Kidney (tissue), 14 donors: ENCODE results near the gene MBD4. TPM values are rescaled to one million over a fixed set of nuclear protein-coding genes. Genes with fewer than 3 reads are reported as not detected.
A peak's percentile ranks its signal among the peaks of the same experiment; 100 is the strongest.
"Not testable (repeated sequence)": the region's sequence is repeated elsewhere in the genome, so short reads cannot be mapped to it uniquely, and the experiment has no call there.

ENCODE experiments used
- DNase-seq, 5 donors: peaks; one replicate each; pipeline ENCODE4 v3.0.0-alpha.2; 2013 to 2020
- FAIRE-seq: peaks from 2 replicates; lab custom pipeline; 2012; peaks lifted over from hg19 to GRCh38; lab: Jason Lieb, UNC
- H3K27ac ChIP-seq, 2 donors: one replicate each; pipeline ENCODE4 v1.7.0; 2013; ENCODE audit warnings: low read depth in 2 of 2, low read length in 2 of 2, inconsistent platforms in 1 of 2
- H3K27me3 ChIP-seq: one replicate; pipeline ENCODE4 v1.7.1; 2013; ENCODE audit warnings: low read length, inconsistent platforms; ENCODE audit not compliant: control insufficient read depth, insufficient read depth
- H3K36me3 ChIP-seq, 3 donors: one replicate each; pipeline versions ENCODE4 v1.7.0 to v1.7.1; 2013; ENCODE audit warnings: low read length in 3 of 3, control low read depth in 1 of 3, inconsistent platforms in 1 of 3; ENCODE audit not compliant: insufficient read depth in 3 of 3, control insufficient read depth in 2 of 3
- H3K4me1 ChIP-seq, 3 donors: one replicate each; pipeline versions ENCODE4 v1.7.0 to v1.7.1; 2013; ENCODE audit warnings: low read length in 3 of 3, inconsistent platforms in 1 of 3, low read depth in 1 of 3; ENCODE audit not compliant: control insufficient read depth in 2 of 3, insufficient read depth in 2 of 3
- H3K4me3 ChIP-seq, 3 donors: one replicate each; pipeline versions ENCODE4 v1.7.0 to v1.8.1; 2013; ENCODE audit warnings: low read length in 3 of 3, control low read depth in 1 of 3, inconsistent platforms in 1 of 3
- H3K9ac ChIP-seq, 3 donors: one replicate each; pipeline versions ENCODE4 v1.7.0 to v1.7.1; 2013; ENCODE audit warnings: low read length in 3 of 3, control low read depth in 1 of 3, inconsistent platforms in 1 of 3
- H3K9me3 ChIP-seq, 3 donors: one replicate each; pipeline versions ENCODE4 v1.7.0 to v1.7.1; 2013; ENCODE audit warnings: low read length in 3 of 3, control low read depth in 1 of 3, inconsistent platforms in 1 of 3; ENCODE audit not compliant: control insufficient read depth in 2 of 3, insufficient read depth in 1 of 3
- intact Hi-C: fragments of 100-400 bp; cut with DNase I; formaldehyde crosslinking; loops from one replicate; pipeline ENCODE4 v1.11.1; 2022
- polyA plus RNA-seq: library from polyadenylated mRNA; stranded (reverse); fragments of 350-450 nt; fragmentation: Illumina TruSeq; extraction: RNeasy Lipid Tissue Mini Kit (QIAGEN cat#74804); gene quantifications from one replicate; pipeline ENCODE4 v1.2.3, GENCODE V29; 2014; ENCODE audit warnings: low read depth, low replicate concordance; ENCODE audit not compliant: insufficient read depth
- total RNA-seq: library from RNA; stranded (reverse); fragmentation: NEBNext Ultra II Directional; extraction: Animal tissue kit (Norgen Biotek cat#: 25700); gene quantifications from one replicate; pipeline ENCODE4 v1.2.1, GENCODE V29; 2021
- TF ChIP-seq, protein P1 (sequence below): IDR thresholded peaks from 3 replicates; pipeline ENCODE4 v1.5.1; 2012; ENCODE audit warnings: mild to moderate bottlenecking, moderate library complexity, borderline replicate concordance; ENCODE audit not compliant: insufficient read depth; ENCODE audit errors: extremely low read depth
- donor health status: control.
- donor health status: control.
- donor health status: control.
- donor health status: control.
- donor health status: control.
- donor health status: DM: yes; HTN: yes; CAD: no.
- donor health status: Normal renal cell carcinoma (clear cell type).

The MBD4 gene
- total and polyA plus RNA-seq, 2 donors from 2014 or later = 25.4 to 35.1 TPM

- H3K36me3 ChIP-seq = peaks cover 6 to 19% (median 15%) of the 10 kb centered on the region in 3 donors
Measured at GRCh38 chr3:129483870-129484269, 44.1 kb upstream of the MBD4 start.

GRCh38 chr3:129482721-129483120, 43.0 kb upstream of the MBD4 start:
- FAIRE-seq (no peak), DNase-seq (no peak)
- no peaks in the 10 kb centered on the region for H3K9me3 ChIP-seq
- peaks cover 6 to 21% (median 19%) of the 10 kb centered on the region in 3 donors for H3K36me3 ChIP-seq
- H3K9ac ChIP-seq = no peak overlapping the region
- H3K27me3 ChIP-seq = no peaks in the 10 kb centered on the region
- no peak overlapping the region for H3K4me3 ChIP-seq
- intact Hi-C loops = loop anchor here (5.0 kb wide), 1 partner anchor 360 kb away; no protein-coding TSS in a partner anchor
- H3K4me1 ChIP-seq = peaks cover 0 to 7% (median 0%) of the 10 kb centered on the region in 3 donors
- TF ChIP-seq, protein P1, sequence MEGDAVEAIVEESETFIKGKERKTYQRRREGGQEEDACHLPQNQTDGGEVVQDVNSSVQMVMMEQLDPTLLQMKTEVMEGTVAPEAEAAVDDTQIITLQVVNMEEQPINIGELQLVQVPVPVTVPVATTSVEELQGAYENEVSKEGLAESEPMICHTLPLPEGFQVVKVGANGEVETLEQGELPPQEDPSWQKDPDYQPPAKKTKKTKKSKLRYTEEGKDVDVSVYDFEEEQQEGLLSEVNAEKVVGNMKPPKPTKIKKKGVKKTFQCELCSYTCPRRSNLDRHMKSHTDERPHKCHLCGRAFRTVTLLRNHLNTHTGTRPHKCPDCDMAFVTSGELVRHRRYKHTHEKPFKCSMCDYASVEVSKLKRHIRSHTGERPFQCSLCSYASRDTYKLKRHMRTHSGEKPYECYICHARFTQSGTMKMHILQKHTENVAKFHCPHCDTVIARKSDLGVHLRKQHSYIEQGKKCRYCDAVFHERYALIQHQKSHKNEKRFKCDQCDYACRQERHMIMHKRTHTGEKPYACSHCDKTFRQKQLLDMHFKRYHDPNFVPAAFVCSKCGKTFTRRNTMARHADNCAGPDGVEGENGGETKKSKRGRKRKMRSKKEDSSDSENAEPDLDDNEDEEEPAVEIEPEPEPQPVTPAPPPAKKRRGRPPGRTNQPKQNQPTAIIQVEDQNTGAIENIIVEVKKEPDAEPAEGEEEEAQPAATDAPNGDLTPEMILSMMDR = no peak
- no peak overlapping the region for H3K27ac ChIP-seq

More at GRCh38 chr3:129483870-129484269, 44.1 kb upstream of the MBD4 start:
- Histone ChIP-seq H3K4me3 (no peak overlapping the region), H3K9me3 (no peaks in the 10 kb centered on the region), H3K27me3 (no peaks in the 10 kb centered on the region), H3K9ac (no peak overlapping the region), H3K27ac (no peak overlapping the region), H3K4me1 (peaks cover 0 to 7% (median 0%) of the 10 kb centered on the region in 3 donors)
- TF ChIP-seq, protein P1 = no peak
- intact Hi-C loops = loop anchor here (5.0 kb wide), 1 partner anchor 358 kb away; no protein-coding TSS in a partner anchor
- FAIRE-seq (no peak), DNase-seq (no peak)

GRCh38 chr3:129481766-129482332, 42.1 kb upstream of the MBD4 start:
- FAIRE-seq (no peak), DNase-seq (no peak)
- Histone ChIP-seq H3K4me3 (no peak overlapping the region), H3K9me3 (no peaks in the 10 kb centered on the region), H3K4me1 (peaks cover 0 to 7% (median 0%) of the 10 kb centered on the region in 3 donors), H3K27me3 (no peaks in the 10 kb centered on the region), H3K9ac (no peak overlapping the region), H3K27ac (no peak overlapping the region), H3K36me3 (peaks cover 6 to 25% (median 21%) of the 10 kb centered on the region in 3 donors)
- intact Hi-C loops = loop anchor here (5.0 kb wide), 1 partner anchor 360 kb away; no protein-coding TSS in a partner anchor
- TF ChIP-seq, protein P1 = no peak

- H3K4me1 ChIP-seq, H3K27me3 ChIP-seq, H3K27ac ChIP-seq, FAIRE-seq, H3K4me3 ChIP-seq, H3K9ac ChIP-seq, H3K9me3 ChIP-seq: not testable (repeated sequence)
- intact Hi-C loops = loop anchor here (5.0 kb wide), 1 partner anchor 361 kb away; no protein-coding TSS in a partner anchor
- peaks cover 9 to 30% (median 23%) of the 10 kb centered on the region in 3 donors for H3K36me3 ChIP-seq
- DNase-seq = peak in 4 of 5 donors; percentile 34 to 83 (median 79)
Measured at GRCh38 chr3:129481225-129481765, 41.5 kb upstream of the MBD4 start.
